H1 (cell line): ENCODE results near the gene VDR. TPM values are rescaled to one million over a fixed set of nuclear protein-coding genes. Genes with fewer than 3 reads are reported as not detected.
A peak's percentile ranks its signal among the peaks of the same experiment; 100 is the strongest.

Source experiments
- CTCF ChIA-PET: fragments of 300-600 bp; sonication (Branson Sonifier 250); formaldehyde crosslinking; loops from one replicate; lab custom pipeline; 2021; ENCODE audit not compliant: partially characterized antibody; lab: Charles Lee
- POLR2A ChIA-PET: fragments of 300-600 bp; sonication (Branson Sonifier 250); formaldehyde crosslinking; loops from one replicate; lab custom pipeline; 2021; ENCODE audit warnings: inconsistent platforms; ENCODE audit not compliant: partially characterized antibody; lab: Charles Lee
- DNase-seq, 2 experiments: peaks; one replicate each; pipeline versions ENCODE4 v3.0.0 to v3.0.0-alpha.2; 2010 to 2022; ENCODE audit warnings: low spot score in 2 of 2, low read depth in 1 of 2, mixed read lengths in 1 of 2
- FAIRE-seq: peaks from 2 replicates; lab custom pipeline; 2011; peaks lifted over from hg19 to GRCh38; lab: Jason Lieb, UNC
- H2AFZ ChIP-seq: 2 replicates; pipeline ENCODE4 v1.8.1; 2012; ENCODE audit warnings: low read length, inconsistent platforms
- H2AK5ac ChIP-seq: 2 replicates; pipeline ENCODE4 v1.6.1; 2013; ENCODE audit warnings: low read depth, low read length
- H2BK120ac ChIP-seq: replicated peaks from 2 replicates; pipeline ENCODE3; 2013; ENCODE audit warnings: low read depth, low read length, inconsistent platforms
- H2BK12ac ChIP-seq: 2 replicates; pipeline ENCODE4 v1.6.1; 2013; ENCODE audit warnings: low read depth, low read length
- H2BK15ac ChIP-seq: 2 replicates; pipeline ENCODE4 v1.6.1; 2013; ENCODE audit warnings: low read length
- H2BK20ac ChIP-seq: 2 replicates; pipeline ENCODE4 v1.6.1; 2013; ENCODE audit warnings: low read length
- H2BK5ac ChIP-seq: 2 replicates; pipeline ENCODE4 v1.6.1; 2013; ENCODE audit warnings: low read depth, low read length
- H3K14ac ChIP-seq: 2 replicates; pipeline ENCODE4 v1.6.1; 2013; ENCODE audit warnings: inconsistent platforms; ENCODE audit not compliant: insufficient read length
- H3K18ac ChIP-seq: 2 replicates; pipeline ENCODE4 v1.6.1; 2013; ENCODE audit warnings: low read length; ENCODE audit errors: extremely low read depth
- H3K23ac ChIP-seq: 2 replicates; pipeline ENCODE4 v1.6.1; 2013; ENCODE audit warnings: inconsistent platforms; ENCODE audit not compliant: insufficient read length
- H3K23me2 ChIP-seq: 2 replicates; pipeline ENCODE4 v1.6.1; 2013; ENCODE audit warnings: low read depth, low read length
- H3K27ac ChIP-seq: 2 replicates; pipeline ENCODE4 v1.6.1; 2011; ENCODE audit warnings: low read depth, low read length, inconsistent platforms
- H3K27me3 ChIP-seq, 4 experiments: replicated peaks in 1 of 4; 1 replicate in 1 of 4; 2 replicates in 3 of 4; pipeline versions ENCODE4 v1.6.1 to v1.8.1; 2011 to 2013; ENCODE audit warnings: low read length in 3 of 4, mild to moderate bottlenecking in 3 of 4, inconsistent platforms in 2 of 4, mixed read lengths in 2 of 4, moderate library complexity in 1 of 4; ENCODE audit not compliant: control insufficient read depth in 3 of 4, insufficient read depth in 3 of 4; ENCODE audit errors: extremely low read depth in 1 of 4
- H3K36me3 ChIP-seq, 4 experiments: 2 replicates each; pipeline versions ENCODE4 v1.6.1 to v1.8.1; 2011 to 2013; ENCODE audit warnings: mild to moderate bottlenecking in 4 of 4, low read length in 3 of 4, moderate library complexity in 2 of 4, control low read depth in 1 of 4, inconsistent platforms in 1 of 4; ENCODE audit not compliant: insufficient read depth in 4 of 4, control insufficient read depth in 2 of 4
- H3K4ac ChIP-seq: replicated peaks from 2 replicates; pipeline ENCODE3; 2013; ENCODE audit warnings: low read length, low read depth, mixed read lengths, inconsistent platforms; ENCODE audit not compliant: insufficient read length
- H3K4me1 ChIP-seq, 4 experiments: replicated peaks in 1 of 4; 1 replicate in 1 of 4; 2 replicates in 3 of 4; pipeline versions ENCODE4 v1.6.1 to v1.8.1; 2011 to 2013; ENCODE audit warnings: low read length in 3 of 4, inconsistent platforms in 2 of 4, mixed read lengths in 1 of 4; ENCODE audit not compliant: insufficient read depth in 4 of 4, control insufficient read depth in 3 of 4
- H3K4me2 ChIP-seq, 2 experiments: 2 replicates each; pipeline versions ENCODE4 v1.6.1 to v1.8.1; 2011 to 2013; ENCODE audit warnings: low read depth in 2 of 2, low read length in 2 of 2, control low read depth in 1 of 2, inconsistent platforms in 1 of 2, mild to moderate bottlenecking in 1 of 2; ENCODE audit not compliant: insufficient read depth in 1 of 2
- H3K4me3 ChIP-seq, 4 experiments: fragments of 200-600, 300-600 bp in 1 of 4; sonication (generic), shearing (Covaris generic), sonication (Bioruptor Twin) in 1 of 4; 2 replicates each; pipeline versions ENCODE4 v1.5.1 to v1.8.1; 2011 to 2016; ENCODE audit warnings: low read length in 4 of 4, low read depth in 3 of 4, control low read depth in 2 of 4, inconsistent platforms in 2 of 4, mild to moderate bottlenecking in 2 of 4, mixed read lengths in 1 of 4, moderate library complexity in 1 of 4; ENCODE audit not compliant: insufficient read depth in 2 of 4; ENCODE audit errors: extremely low read depth in 1 of 4
- H3K56ac ChIP-seq: replicated peaks from 2 replicates; pipeline ENCODE3; 2013; ENCODE audit warnings: low read depth, mild to moderate bottlenecking, mixed read lengths, low read length, inconsistent platforms; ENCODE audit not compliant: insufficient read length
- H3K79me1 ChIP-seq: 2 replicates; pipeline ENCODE4 v1.6.1; 2013; ENCODE audit warnings: low read depth, low read length, control low read depth
- H3K79me2 ChIP-seq, 2 experiments: 2 replicates each; pipeline versions ENCODE4 v1.6.1 to v1.8.1; 2012 to 2013; ENCODE audit warnings: low read length in 2 of 2, mild to moderate bottlenecking in 2 of 2, inconsistent platforms in 1 of 2; ENCODE audit not compliant: insufficient read depth in 2 of 2, control insufficient read depth in 1 of 2
- H3K9ac ChIP-seq, 4 experiments: replicated peaks in 1 of 4; 1 replicate in 1 of 4; 2 replicates in 3 of 4; pipeline versions ENCODE4 v1.6.1 to v1.8.1; 2011 to 2013; ENCODE audit warnings: low read depth in 3 of 4, low read length in 3 of 4, control low read depth in 2 of 4, mild to moderate bottlenecking in 2 of 4, moderate library complexity in 2 of 4, inconsistent platforms in 1 of 4; ENCODE audit errors: extremely low read depth in 1 of 4
- H3K9me3 ChIP-seq, 2 experiments: 2 replicates each; pipeline versions ENCODE4 v1.6.1 to v1.8.1; 2012 to 2013; ENCODE audit warnings: mild to moderate bottlenecking in 2 of 2, moderate library complexity in 2 of 2, control low read depth in 1 of 2, inconsistent platforms in 1 of 2, low read depth in 1 of 2, low read length in 1 of 2, mixed read lengths in 1 of 2; ENCODE audit not compliant: insufficient read depth in 2 of 2
- H4K20me1 ChIP-seq, 2 experiments: replicated peaks in 1 of 2; 2 replicates each; pipeline versions ENCODE3 to v1.8.1; 2011 to 2013; ENCODE audit warnings: inconsistent platforms in 2 of 2, low read length in 2 of 2, mild to moderate bottlenecking in 1 of 2; ENCODE audit not compliant: insufficient read depth in 2 of 2, control insufficient read depth in 1 of 2
- H4K5ac ChIP-seq: 2 replicates; pipeline ENCODE4 v1.6.1; 2013; ENCODE audit warnings: low read length, low read depth, mixed read lengths, inconsistent platforms; ENCODE audit not compliant: insufficient read length
- H4K8ac ChIP-seq: 2 replicates; pipeline ENCODE4 v1.8.0; 2013; ENCODE audit warnings: mild to moderate bottlenecking, moderate library complexity, low read length, inconsistent platforms; ENCODE audit not compliant: insufficient read depth; ENCODE audit errors: extremely low read depth
- H4K91ac ChIP-seq: replicated peaks from 2 replicates; pipeline ENCODE3; 2013; ENCODE audit warnings: low read length, mixed read lengths, inconsistent platforms; ENCODE audit not compliant: insufficient read length
- CTCF ChIP-seq, 3 experiments: IDR thresholded peaks; 1 replicate in 2 of 3; 2 replicates in 1 of 3; pipeline versions ENCODE4 v1.5.1 to v1.6.1; 2011; ENCODE audit warnings: low read length in 3 of 3, mild to moderate bottlenecking in 3 of 3, inconsistent platforms in 2 of 3, low read depth in 1 of 3, moderate library complexity in 1 of 3; ENCODE audit not compliant: insufficient read depth in 1 of 3; ENCODE audit errors: control extremely low read depth in 1 of 3
- GTF2F1 ChIP-seq: IDR thresholded peaks from 2 replicates; pipeline ENCODE4 v1.6.1; 2012; ENCODE audit warnings: low read depth, low read length, improper control_type of control experiment, borderline replicate concordance
- POLR2A ChIP-seq, 2 experiments: IDR thresholded peaks; 1 replicate in 1 of 2; 2 replicates in 1 of 2; pipeline ENCODE4 v1.6.1; 2011; ENCODE audit warnings: low read depth in 2 of 2, low read length in 2 of 2, mild to moderate bottlenecking in 2 of 2; ENCODE audit errors: control extremely low read depth in 1 of 2
- RNF2 ChIP-seq: fragments of 200-900, 300-1000 bp; sonication (generic); IDR thresholded peaks from 2 replicates; pipeline ENCODE4 v1.7.1; 2016; ENCODE audit warnings: borderline replicate concordance, low read depth, mild to moderate bottlenecking, antibody characterized with exemption, low read length; ENCODE audit not compliant: poor library complexity, severe bottlenecking; ENCODE audit errors: missing control alignments
- WGBS, 2 experiments: shearing (Covaris generic) in 1 of 2; methylation state at CpG; one replicate each; pipeline versions ENCODE4 v1.1.6 to v1.1.7; 2013 to 2015; ENCODE audit warnings: low lambda C conversion rate in 2 of 2, mixed read lengths in 2 of 2, inconsistent platforms in 1 of 2, low coverage in 1 of 2, missing lambda C conversion rate in 1 of 2; ENCODE audit not compliant: insufficient replicate concordance in 2 of 2, insufficient coverage in 1 of 2, insufficient read length in 1 of 2; ENCODE audit errors: extremely low coverage in 1 of 2, missing lambda C conversion rate in 1 of 2; 5-methylcytosine and 5-hydroxymethylcytosine counted together
- long read RNA-seq, 2 experiments: library from RNA in 1 of 2; library from capped mRNA in 1 of 2; stranded (forward); transcript quantifications; one replicate each; pipeline ENCODE4 v2.0.0, GENCODE V29; 2021; ENCODE audit warnings: inconsistent platforms in 1 of 2
- polyA minus RNA-seq, 3 experiments: library from RNA; depleted of rRNA, polyadenylated mRNA; stranded (reverse); fragments of >200 nt; gene quantifications; 1 replicate in 2 of 3; 2 replicates in 1 of 3; pipeline ENCODE4 v1.2.3, GENCODE V29; 2011
- polyA plus RNA-seq, 7 experiments: library from polyadenylated mRNA; depleted of rRNA in 3 of 7; stranded (reverse) in 5 of 7; unstranded in 2 of 7; fragments of >200 nt in 5 of 7; fragments of 200-250 nt in 2 of 7; gene quantifications; 1 replicate in 5 of 7; 2 replicates in 1 of 7; 4 replicates in 1 of 7; pipeline versions ENCODE4 v1.2.1 to v1.2.3, GENCODE V29; 2011 to 2013; ENCODE audit warnings: missing spikeins in 2 of 7, mixed read lengths in 2 of 7
- total RNA-seq: library from RNA; stranded (reverse); fragmentation: NEBNext Ultra II Directional; extraction: Animal tissue kit (Norgen Biotek cat#: 25700); gene quantifications from 2 replicates; pipeline ENCODE4 v1.2.1, GENCODE V29; 2021

VDR gene
- total RNA-seq: 0.34 and 0.65 TPM in 2 replicates
- 0.44 and 0.58 TPM in 2 replicates for polyA plus RNA-seq (2011; rRNA removed)
- 0.23 TPM for polyA plus RNA-seq (2011; cell fraction: cytosol; rRNA removed)
- 0.33 TPM for polyA plus RNA-seq (2011; cell fraction: nucleus; rRNA removed)
- polyA plus RNA-seq (2012, experiment 1 of 2): 0.14 to 0.27 TPM (median 0.23 TPM) in 4 replicates
- 0.08 TPM for polyA plus RNA-seq (2012, experiment 2 of 2)
- 0.28 TPM for polyA plus RNA-seq (2013, experiment 1 of 2)
- polyA plus RNA-seq (2013, experiment 2 of 2): 0.24 TPM
- polyA minus RNA-seq (2011; rRNA and poly(A)+ RNA removed): 0.66 and 0.83 TPM in 2 replicates
- polyA minus RNA-seq (2011; cell fraction: cytosol; rRNA and poly(A)+ RNA removed): 0.44 TPM
- polyA minus RNA-seq (2011; cell fraction: nucleus; rRNA and poly(A)+ RNA removed): 0.60 TPM
- long read RNA-seq, experiment 1: 0 reads
- long read RNA-seq, experiment 2: 0 reads

GRCh38 chr12:47904713-47905709 lies at the start of gene VDR:
Gene VDR (minus strand): TSS chr12:47904994. CDS start chr12:47879113, 25,881 bp downstream.
- Histone ChIP-seq H3K27me3 (peaks cover 8 to 61% (median 42%) of the 10 kb centered on the region in 4 experiments), H3K27ac (peak within 1 kb of the TSS; percentile 94), H3K18ac (peak within 1 kb of the TSS; percentile 98), H3K79me2 (no peaks in the 10 kb centered on the region), H4K8ac (peak within 1 kb of the TSS; percentile 66), H3K9me3 (no peaks in the 10 kb centered on the region), H2BK5ac (peak within 1 kb of the TSS; percentile 96; the same call in 1 of the 2 replicates), H3K4me2 (peak within 1 kb of the TSS; percentile 85 to 100), H2BK12ac (peak within 1 kb of the TSS; percentile 100), H3K23ac (no peak within 1 kb of the TSS), H3K79me1 (no peaks in the 10 kb centered on the region), H3K14ac (no peak within 1 kb of the TSS), H2BK20ac (peak within 1 kb of the TSS; percentile 98; the same call in 1 of the 2 replicates), H3K4me3 (peak within 1 kb of the TSS; percentile 58 to 71 (median 68)), H3K9ac (peak within 1 kb of the TSS in 3 of 4 experiments; percentile 84 to 91 (median 84); a peak in 6 of 7 replicates), H3K36me3 (no peaks in the 10 kb centered on the region), H3K56ac (no peak within 1 kb of the TSS), H2BK120ac (peak within 1 kb of the TSS; percentile 95), H3K4ac (peak within 1 kb of the TSS; percentile 65), H2AFZ (peak within 1 kb of the TSS; percentile 100), H2BK15ac (peak within 1 kb of the TSS; percentile 99; the same call in 1 of the 2 replicates), H4K5ac (peak within 1 kb of the TSS; percentile 90), H4K91ac (peak within 1 kb of the TSS; percentile 98), H3K4me1 (peaks cover 0 to 9% (median 5%) of the 10 kb centered on the region in 4 experiments; a peak in 4 of 7 replicates), H2AK5ac (no peak within 1 kb of the TSS), H4K20me1 (no peaks in the 10 kb centered on the region), H3K23me2 (peaks cover 11% of the 10 kb centered on the region)
- POLR2A ChIA-PET: interaction anchor here (0.6 to 1.7 kb wide), 25 partner anchors 8 to 214 kb away, joined by 3 to 9 read pairs (median 3); partner anchors contain the start of genes PFKM and SENP1
- 2% methylated on average over 53 of the region's 79 CpGs; no CpG with 5 or more reads in 1 of the 2 experiments for WGBS, 2 experiments
- peak; percentile 61 to 87 for DNase-seq
- FAIRE-seq: no peak
- CTCF ChIA-PET: interaction anchor here (0.6 to 3.6 kb wide), 50 partner anchors 9 to 297 kb away, joined by 3 to 31 read pairs (median 4); partner anchors contain the start of gene TMEM106C
- TF ChIP-seq RNF2 (no peak), POLR2A (IDR thresholded peaks at IDR 0.05; ENCODE audit: control extremely low read depth in 1 of 2, low read depth in 2 of 2, low read length in 2 of 2) (peak; percentile 69 to 71), CTCF (IDR thresholded peaks at IDR 0.05; ENCODE audit: control extremely low read depth in 1 of 3, insufficient read depth in 1 of 3, low read depth in 1 of 3, low read length in 3 of 3) (peak; percentile 68 to 73 (median 69)), GTF2F1 (peak; percentile 41; the same call in 1 of the 2 replicates)
